Omental fat pad (tissue), 4 donors: Measurements from ENCODE around the gene YTHDF2. TPM values are rescaled to one million over a fixed set of nuclear protein-coding genes. Genes with fewer than 3 reads are reported as not detected.
A peak's percentile ranks its signal among the peaks of the same experiment; 100 is the strongest.
"Not testable (repeated sequence)": the region's sequence is repeated elsewhere in the genome, so short reads cannot be mapped to it uniquely, and the experiment has no call there.

Source experiments
- ATAC-seq: fragments of 150-250 bp; one replicate; pipeline ENCODE4 v1.9.1; 2016; ENCODE audit warnings: mild to moderate bottlenecking, moderate library complexity; ENCODE audit not compliant: low FRiP score
- DNase-seq: peaks from one replicate; pipeline ENCODE4 v3.0.0-alpha.2; 2019; ENCODE audit warnings: low spot score
- CTCF ChIP-seq, 3 donors: fragments of 450-650 bp; IDR thresholded peaks; one replicate each; pipeline ENCODE4 v1.5.1; 2016 to 2017; ENCODE audit warnings: antibody characterized with exemption in 3 of 3, mild to moderate bottlenecking in 3 of 3, moderate library complexity in 2 of 3
- total RNA-seq, 4 donors: library from RNA; depleted of rRNA; stranded (reverse); fragments of >200 nt; gene quantifications; one replicate each; pipeline ENCODE4 v1.1.0, GENCODE V29; 2016

Gene YTHDF2
- total RNA-seq, 4 donors from 2014 or later = 43.8 to 88.4 (median 56.4) TPM

GRCh38 chr1:28761189-28761588, 24.4 kb downstream of the YTHDF2 start:
- no peak for TF ChIP-seq CTCF (IDR thresholded peaks at IDR 0.05)
- ATAC-seq = no peak
- no peak for DNase-seq

GRCh38 chr1:28766532-28767183, 29.9 kb downstream of the YTHDF2 start:
- DNase-seq (no peak), ATAC-seq (no peak)
- TF ChIP-seq CTCF (IDR thresholded peaks at IDR 0.05) = no peak

GRCh38 chr1:28770601-28771165, 33.9 kb downstream of the YTHDF2 start:
- DNase-seq (no peak), ATAC-seq (no peak)
- no peak for TF ChIP-seq CTCF (IDR thresholded peaks at IDR 0.05)

- not testable (repeated sequence) for DNase-seq, ATAC-seq
These were observed 35.2 kb downstream of the YTHDF2 start for GRCh38 chr1:28771921-28772320.

GRCh38 chr1:28773105-28773504, 36.4 kb downstream of the YTHDF2 start:
- TF ChIP-seq CTCF (IDR thresholded peaks at IDR 0.05) = no peak
- no peak for ATAC-seq

GRCh38 chr1:28775121-28775942, 38.6 kb downstream of the YTHDF2 start:
- DNase-seq (peak; percentile 36), ATAC-seq (peak; percentile 87)
- TF ChIP-seq CTCF (IDR thresholded peaks at IDR 0.05) = no peak

More at GRCh38 chr1:28773105-28773504, 36.4 kb downstream of the YTHDF2 start:
- no peak for DNase-seq

- DNase-seq = no peak
These were observed 39.6 kb downstream of the YTHDF2 start for GRCh38 chr1:28776341-28776740.

More at GRCh38 chr1:28776341-28776740, 39.6 kb downstream of the YTHDF2 start:
- no peak for ATAC-seq
- no peak for TF ChIP-seq CTCF (IDR thresholded peaks at IDR 0.05)
